Activated naive CD8-positive, alpha-beta T cell treated with anti-CD3 and anti-CD28 coated beads, Interleukin-2, amount 50 U/mL, for 16 hours (primary cell): ENCODE results near the gene PHLPP2.

Experiments used
- DNase-seq: peaks from one replicate; pipeline ENCODE4 v3.0.0-alpha.2; 2020; ENCODE audit warnings: low read depth, low spot score

Gene PHLPP2

GRCh38 chr16:71724320-71724751 is at the start of gene PHLPP2:
Gene PHLPP2, minus strand, starts transcription at chr16:71724701. Its CDS starts 9,906 bp downstream, at chr16:71714795.
- no peak for DNase-seq

GRCh38 chr16:71771571-71771970 is 47.1 kb upstream of the PHLPP2 start:
- DNase-seq = no peak

- no peak for DNase-seq
Measured at GRCh38 chr16:71769222-71769621, 44.7 kb upstream of the PHLPP2 start.

GRCh38 chr16:71767060-71767900 is 42.8 kb upstream of the PHLPP2 start:
- no peak for DNase-seq

- no peak for DNase-seq
Measured at GRCh38 chr16:71762186-71762585, 37.7 kb upstream of the PHLPP2 start.

GRCh38 chr16:71761097-71761496 is 36.6 kb upstream of the PHLPP2 start:
- no peak for DNase-seq

GRCh38 chr16:71758293-71758760 is 33.8 kb upstream of the PHLPP2 start:
- DNase-seq = no peak

GRCh38 chr16:71754652-71755051 is 30.2 kb upstream of the PHLPP2 start:
- no peak for DNase-seq

GRCh38 chr16:71754108-71754507 is 29.6 kb upstream of the PHLPP2 start:
- DNase-seq = no peak

- DNase-seq = no peak
Measured at GRCh38 chr16:71748226-71748625, 23.7 kb upstream of the PHLPP2 start.

GRCh38 chr16:71746442-71747046 is 22.0 kb upstream of the PHLPP2 start:
- DNase-seq = no peak

- no peak for DNase-seq
Measured at GRCh38 chr16:71738855-71739254, 14.4 kb upstream of the PHLPP2 start.

GRCh38 chr16:71737501-71737900 is 13.0 kb upstream of the PHLPP2 start:
- DNase-seq = no peak

GRCh38 chr16:71734511-71734910 is 10.0 kb upstream of the PHLPP2 start:
- DNase-seq = no peak

- no peak for DNase-seq
Measured at GRCh38 chr16:71732587-71732986, 8.1 kb upstream of the PHLPP2 start.

GRCh38 chr16:71727551-71728324 is 3.2 kb upstream of the PHLPP2 start:
- no peak for DNase-seq

GRCh38 chr16:71726476-71727315 is 2.2 kb upstream of the PHLPP2 start:
- DNase-seq = no peak

- peak; percentile 46 for DNase-seq
Measured at GRCh38 chr16:71723537-71724319, 773 bp downstream of the PHLPP2 start.

- DNase-seq = peak; percentile 17
Measured at GRCh38 chr16:71722801-71723536, 1.5 kb downstream of the PHLPP2 start.
